Islet of Langerhans (tissue), 1 donor: Measurements from ENCODE around the gene ZNF280A.

ENCODE experiments used
- FAIRE-seq: peaks from one replicate; lab custom pipeline; 2011; peaks lifted over from hg19 to GRCh38; lab: Jason Lieb, UNC

The ZNF280A gene

GRCh38 chr22:22465782-22466181 lies 54.3 kb downstream of the ZNF280A start:
- no peak for FAIRE-seq

DNA sequence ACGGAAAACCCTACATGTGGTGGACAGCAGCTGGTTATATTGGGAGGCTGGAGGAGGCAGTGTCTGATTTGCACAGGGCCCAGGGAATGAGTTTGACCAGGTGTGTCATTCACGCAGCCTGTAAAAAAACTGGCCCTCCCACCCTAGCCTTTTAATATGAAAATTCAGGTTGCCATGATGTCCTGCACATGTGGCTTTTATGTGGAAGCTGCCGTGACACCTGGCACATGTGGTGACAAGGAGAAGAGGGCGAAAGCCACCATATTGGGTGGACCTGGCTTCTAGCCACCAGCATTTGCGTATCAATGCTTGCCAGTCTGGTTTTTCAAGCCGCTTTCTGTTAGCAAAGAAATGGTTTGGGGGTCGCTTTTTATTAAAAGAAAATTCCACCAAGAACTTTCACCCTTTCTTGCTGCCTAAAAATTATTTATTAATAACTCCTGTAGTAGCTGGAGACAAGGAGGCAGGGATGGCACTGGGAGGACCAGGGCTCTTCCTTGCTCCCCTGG lies 54.9 kb downstream of the ZNF280A start:
- FAIRE-seq: no peak

DNA sequence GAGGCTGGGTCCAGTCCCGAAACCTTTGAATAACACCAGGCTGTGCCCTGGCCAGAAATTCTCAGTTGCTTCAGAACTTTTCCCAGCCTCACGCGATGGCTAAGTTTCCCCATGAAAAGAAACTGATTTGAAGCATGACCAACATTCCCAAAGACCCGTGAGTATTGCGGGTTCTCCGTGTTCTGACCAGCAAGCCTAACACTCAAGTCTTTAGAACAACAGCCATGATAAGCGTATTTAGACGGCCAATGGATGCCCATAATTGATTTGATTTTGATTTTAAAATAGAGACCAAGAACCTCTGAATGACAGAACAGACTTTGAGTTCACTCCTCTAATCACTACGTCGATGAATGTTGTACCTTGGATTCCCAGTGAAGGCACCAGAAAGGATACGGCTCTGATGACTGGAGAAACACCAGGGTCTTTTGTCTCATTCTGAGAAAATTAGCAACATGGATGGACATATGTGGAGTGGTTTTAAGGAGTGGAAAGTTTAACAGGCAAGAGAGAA lies 55.5 kb downstream of the ZNF280A start:
- FAIRE-seq: no peak

GRCh38 chr22:22463855-22464540 lies 56.1 kb downstream of the ZNF280A start:
- no peak for FAIRE-seq
